Body of pancreas (tissue), 4 donors: Measurements from ENCODE around the gene NUBP1. TPM values are rescaled to one million over a fixed set of nuclear protein-coding genes. Genes with fewer than 3 reads are reported as not detected.
A peak's percentile ranks its signal among the peaks of the same experiment; 100 is the strongest.
"Not testable (repeated sequence)": the region's sequence is repeated elsewhere in the genome, so short reads cannot be mapped to it uniquely, and the experiment has no call there.

Experiments used
- ATAC-seq: fragments of 150-250 bp; one replicate; pipeline ENCODE4 v1.9.1; 2016
- DNase-seq, 4 donors: peaks; one replicate each; pipeline ENCODE4 v3.0.0-alpha.2; 2019
- H3K27ac ChIP-seq, 4 donors: fragments of 200-600 bp; sonication (generic); 1 replicate in 3 of 4; 2 replicates in 1 of 4; pipeline versions ENCODE4 v1.5.1 to v1.6.1; 2016 to 2019; ENCODE audit warnings: mild to moderate bottlenecking in 1 of 4, mixed read lengths in 1 of 4, moderate library complexity in 1 of 4
- H3K27me3 ChIP-seq, 2 donors: fragments of 200-600 bp; sonication (generic); one replicate each; pipeline ENCODE4 v1.6.0; 2016; ENCODE audit warnings: mild to moderate bottlenecking in 1 of 2
- H3K36me3 ChIP-seq, 2 donors: fragments of 200-600 bp; sonication (generic); replicated peaks in 1 of 2; 2 replicates each; pipeline ENCODE4 v1.5.1; 2016; ENCODE audit warnings: low read depth in 2 of 2; ENCODE audit not compliant: insufficient read depth in 1 of 2
- H3K4me1 ChIP-seq: fragments of 200-600 bp; sonication (generic); one replicate; pipeline ENCODE4 v1.6.0; 2016
- H3K4me3 ChIP-seq, 2 donors: fragments of 200-600 bp; sonication (generic); 1 replicate in 1 of 2; 2 replicates in 1 of 2; pipeline ENCODE4 v1.5.1; 2016 to 2019
- H3K9me3 ChIP-seq, 3 donors: fragments of 200-600 bp; sonication (generic); 1 replicate in 2 of 3; 2 replicates in 1 of 3; pipeline ENCODE4 v1.5.1; 2016
- CTCF ChIP-seq, 7 experiments: fragments of 450-650 bp in 4 of 7; fragments of 200-600 bp in 3 of 7; sonication (generic) in 3 of 7; IDR thresholded peaks; one replicate each; pipeline ENCODE4 v1.5.1; 2016 to 2019; ENCODE audit warnings: antibody characterized with exemption in 7 of 7
- POLR2A ChIP-seq, 3 donors: fragments of 450-650 bp; IDR thresholded peaks; one replicate each; pipeline ENCODE4 v1.6.1; 2016; ENCODE audit warnings: antibody characterized with exemption in 3 of 3, mild to moderate bottlenecking in 2 of 3
- WGBS, 2 donors: methylation state at CpG; one replicate each; pipeline ENCODE4 v1.1.5; 2017; 5-methylcytosine and 5-hydroxymethylcytosine counted together
- intact Hi-C: fragments of 100-400 bp; cut with DNase I; formaldehyde crosslinking; loops from one replicate; pipeline ENCODE4 v1.15.1; 2023
- total RNA-seq, 2 donors: library from RNA; depleted of rRNA; stranded (reverse); fragments of >200 nt; gene quantifications; one replicate each; pipeline ENCODE4 v1.1.0, GENCODE V29; 2016

NUBP1 gene
- total RNA-seq, 2 donors from 2014 or later = 13.8 to 31.9 TPM

GRCh38 chr16:10765772-10766171 is 22.1 kb downstream of the NUBP1 start:
- intact Hi-C loops = no loop called here
- ATAC-seq = no peak
- peaks cover 7 to 26% of the 10 kb centered on the region in 2 donors for H3K36me3 ChIP-seq
- H3K9me3 ChIP-seq = no peaks in the 10 kb centered on the region
- H3K4me1 ChIP-seq = peaks cover 4% of the 10 kb centered on the region
- no peak overlapping the region for H3K4me3 ChIP-seq
- H3K27ac ChIP-seq = no peak overlapping the region
- WGBS, 2 donors = 78 to 81% methylated on average over 4 of the region's 4 CpGs
- H3K27me3 ChIP-seq = no peaks in the 10 kb centered on the region
- TF ChIP-seq POLR2A (IDR thresholded peaks at IDR 0.05) = no peak
- TF ChIP-seq CTCF (IDR thresholded peaks at IDR 0.05) = no peak
- DNase-seq = no peak

- H3K9me3 ChIP-seq = no peaks in the 10 kb centered on the region
- ATAC-seq (no peak), DNase-seq (no peak)
- no peak overlapping the region for H3K27ac ChIP-seq
- H3K36me3 ChIP-seq = peaks cover 0 to 14% of the 10 kb centered on the region in 2 donors
- H3K4me3 ChIP-seq = no peak overlapping the region
- H3K4me1 ChIP-seq = peaks cover 4% of the 10 kb centered on the region
- intact Hi-C loops = no loop called here
- 89 to 95% methylated on average over 5 to 7 of the region's 7 CpGs for WGBS, 2 donors
- no peaks in the 10 kb centered on the region for H3K27me3 ChIP-seq
- TF ChIP-seq POLR2A (IDR thresholded peaks at IDR 0.05) = no peak
- no peak for TF ChIP-seq CTCF (IDR thresholded peaks at IDR 0.05)
Measured at GRCh38 chr16:10767127-10767526, 23.5 kb downstream of the NUBP1 start.

GRCh38 chr16:10769381-10769780 is 25.7 kb downstream of the NUBP1 start:
- DNase-seq = no peak
- Histone ChIP-seq H3K9me3 (no peaks in the 10 kb centered on the region), H3K4me1 (peaks cover 4% of the 10 kb centered on the region), H3K36me3 (no peaks in the 10 kb centered on the region), H3K27me3 (no peaks in the 10 kb centered on the region), H3K4me3 (no peak overlapping the region), H3K27ac (no peak overlapping the region)
- TF ChIP-seq CTCF (IDR thresholded peaks at IDR 0.05) (no peak), POLR2A (IDR thresholded peaks at IDR 0.05) (no peak)
- ATAC-seq = no peak
- intact Hi-C loops = no loop called here
- WGBS, 2 donors = 87 to 89% methylated on average over 7 of the region's 7 CpGs

GRCh38 chr16:10770907-10771306 is 27.3 kb downstream of the NUBP1 start:
- H3K36me3 ChIP-seq = no peaks in the 10 kb centered on the region
- peak in 1 of 4 donors; percentile 19 for DNase-seq
- no peaks in the 10 kb centered on the region for H3K9me3 ChIP-seq
- no peaks in the 10 kb centered on the region for H3K4me1 ChIP-seq
- H3K4me3 ChIP-seq = no peak overlapping the region
- 81 to 95% methylated on average over 1 of the region's 1 CpG for WGBS, 2 donors
- no peak for ATAC-seq
- TF ChIP-seq POLR2A (IDR thresholded peaks at IDR 0.05) = no peak
- intact Hi-C loops = no loop called here
- H3K27me3 ChIP-seq = no peaks in the 10 kb centered on the region
- H3K27ac ChIP-seq = no peak overlapping the region

GRCh38 chr16:10776280-10776679 is 32.6 kb downstream of the NUBP1 start:
- Histone ChIP-seq H3K36me3 (no peaks in the 10 kb centered on the region), H3K27me3 (no peaks in the 10 kb centered on the region), H3K4me3 (no peak overlapping the region), H3K27ac (no peak overlapping the region), H3K9me3 (no peaks in the 10 kb centered on the region), H3K4me1 (no peaks in the 10 kb centered on the region)
- ATAC-seq (no peak), DNase-seq (no peak)
- WGBS, 2 donors = 70 to 84% methylated on average over 4 of the region's 4 CpGs
- intact Hi-C loops = no loop called here
- no peak for TF ChIP-seq CTCF (IDR thresholded peaks at IDR 0.05)
- TF ChIP-seq POLR2A (IDR thresholded peaks at IDR 0.05) = no peak

- H3K36me3 ChIP-seq, H3K4me3 ChIP-seq, H3K9me3 ChIP-seq, H3K4me1 ChIP-seq, H3K27me3 ChIP-seq, intact Hi-C loops, ATAC-seq, DNase-seq, H3K27ac ChIP-seq: not testable (repeated sequence)
- WGBS, 2 donors = 58 to 71% methylated on average over 6 of the region's 6 CpGs
Measured at GRCh38 chr16:10776923-10777322, 33.3 kb downstream of the NUBP1 start.
